T-helper 9 cell (primary cell): ENCODE results near the gene DIS3L.
"Not testable (repeated sequence)": the region's sequence is repeated elsewhere in the genome, so short reads cannot be mapped to it uniquely, and the experiment has no call there.

Source experiments
- DNase-seq: peaks from one replicate; pipeline ENCODE4 v3.0.0-alpha.2; 2020

The DIS3L gene

GRCh38 chr15:66278056-66278455 is 15.3 kb upstream of the DIS3L start:
- no peak for DNase-seq

- no peak for DNase-seq
These were observed 14.7 kb upstream of the DIS3L start for GRCh38 chr15:66278671-66279070.

- DNase-seq: no peak
These were observed 9.1 kb upstream of the DIS3L start for GRCh38 chr15:66284271-66284670.

- no peak for DNase-seq
These were observed 7.7 kb upstream of the DIS3L start for GRCh38 chr15:66285533-66286280.

- no peak for DNase-seq
These were observed 5.8 kb upstream of the DIS3L start for GRCh38 chr15:66287461-66288057.

GRCh38 chr15:66288093-66288492 is 5.3 kb upstream of the DIS3L start:
- no peak for DNase-seq

- DNase-seq: no peak
These were observed 4.7 kb upstream of the DIS3L start for GRCh38 chr15:66288551-66289185.

- DNase-seq: no peak
These were observed 3.4 kb upstream of the DIS3L start for GRCh38 chr15:66290007-66290406.

GRCh38 chr15:66290518-66290917 is 2.9 kb upstream of the DIS3L start:
- DNase-seq: no peak

GRCh38 chr15:66291816-66292570 is 1.4 kb upstream of the DIS3L start:
- DNase-seq: no peak

GRCh38 chr15:66292571-66293418 is 573 bp upstream of the DIS3L start:
- DNase-seq: no peak

- DNase-seq: no peak
These were observed 976 bp downstream of the DIS3L start for GRCh38 chr15:66294157-66294931.

GRCh38 chr15:66294932-66295235 is 1.5 kb downstream of the DIS3L start:
- DNase-seq: no peak

GRCh38 chr15:66296186-66296585 is 2.8 kb downstream of the DIS3L start:
- no peak for DNase-seq

GRCh38 chr15:66298803-66299251 is 5.5 kb downstream of the DIS3L start:
- DNase-seq: no peak

- no peak for DNase-seq
These were observed 9.3 kb downstream of the DIS3L start for GRCh38 chr15:66302489-66303278.

GRCh38 chr15:66304425-66304824 is 11.1 kb downstream of the DIS3L start:
- DNase-seq: not testable (repeated sequence)

- no peak for DNase-seq
These were observed 13.0 kb downstream of the DIS3L start for GRCh38 chr15:66306381-66306780.

GRCh38 chr15:66308531-66308930 is 15.2 kb downstream of the DIS3L start:
- no peak for DNase-seq

GRCh38 chr15:66309828-66310227 is 16.5 kb downstream of the DIS3L start:
- DNase-seq: no peak

- no peak for DNase-seq
These were observed 17.4 kb downstream of the DIS3L start for GRCh38 chr15:66310786-66311185.
